ENCODE data around the gene LRCH4.
A peak's percentile ranks its signal among the peaks of the same experiment; 100 is the strongest.

GRCh38 chr7:100544967-100545359 lies 41.0 kb downstream of the LRCH4 start:
- no peak for TF ChIP-seq CTCF (IDR thresholded peaks at IDR 0.05)
- peak; percentile 20 for TF ChIP-seq POLR2A (IDR thresholded peaks at IDR 0.05)

All from right lobe of liver (tissue), 4 donors.